Measurements from ENCODE around the gene KRTAP5-3. TPM values are rescaled to one million over a fixed set of nuclear protein-coding genes. Genes with fewer than 3 reads are reported as not detected.

The KRTAP5-3 gene
- total and polyA plus RNA-seq, 2 of the 13 experiments (the other 11 are each of a cell fraction or from before 2014, with no cell fraction given) = not detected

DNA sequence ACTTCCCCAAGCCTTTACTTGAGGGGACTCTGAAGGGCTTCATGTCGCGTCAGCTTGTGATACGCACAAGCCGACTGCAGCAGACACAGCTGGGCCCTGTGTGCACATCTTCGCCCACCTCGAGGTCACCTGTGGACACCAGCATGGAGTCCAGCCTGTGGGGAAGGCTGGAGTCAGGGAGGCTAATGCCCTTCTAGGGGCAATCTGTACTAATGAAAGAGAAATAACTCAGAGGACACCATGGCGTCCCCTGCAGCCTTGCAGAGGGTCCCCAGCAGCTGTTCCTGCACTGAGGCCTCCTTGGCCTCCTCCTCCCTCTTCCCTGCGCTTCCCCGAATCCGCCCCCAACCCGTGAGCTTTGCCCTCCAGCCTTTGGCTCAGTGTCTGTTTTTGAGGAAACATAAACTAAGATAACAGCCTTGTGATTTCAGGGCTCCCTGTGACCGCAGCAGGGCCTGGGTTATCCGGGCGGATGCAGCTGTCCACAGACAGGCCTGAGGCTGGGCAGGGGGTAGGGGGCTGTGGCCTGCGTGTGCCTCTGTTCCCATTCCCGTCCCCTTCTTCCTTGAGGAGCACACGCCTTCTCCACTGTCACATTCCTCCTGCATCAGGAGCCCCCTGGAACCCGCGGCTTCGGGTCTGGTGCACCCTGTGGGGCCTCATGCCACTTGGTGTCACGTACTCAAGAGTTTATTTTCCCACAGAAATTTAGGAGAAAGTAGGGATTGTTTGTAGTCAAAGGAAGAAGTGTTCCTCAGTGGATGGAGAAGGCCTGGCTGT is 46.3 kb upstream of the KRTAP5-3 start (continued):
- TF ChIP-seq ZNF30 (CRISPR knock-in tag; IDR thresholded peaks at IDR 0.05) (no peak), POGZ (CRISPR knock-in tag; IDR thresholded peaks at IDR 0.05) (no peak), ZNF431 (CRISPR knock-in tag; IDR thresholded peaks at IDR 0.05; ENCODE audit: borderline replicate concordance, low read depth) (0 out of 2 replicates have a peak, but pooled peaks have one; percentile 42), TCF12 (IDR thresholded peaks at IDR 0.05) (no peak), TCF12 (CRISPR knock-in tag; IDR thresholded peaks at IDR 0.05) (no peak), ZNF44 (CRISPR knock-in tag; IDR thresholded peaks at IDR 0.05) (0 out of 2 replicates have a peak, but pooled peaks have one; percentile 52), KDM5B (CRISPR knock-in tag; IDR thresholded peaks at IDR 0.05; ENCODE audit: borderline replicate concordance) (peak; percentile 46; the same call in 1 of the 2 replicates), MTA1 (CRISPR knock-in tag; IDR thresholded peaks at IDR 0.05; ENCODE audit: borderline replicate concordance) (peak; percentile 89; the same call in 1 of the 2 replicates), STAG1 (CRISPR knock-in tag; IDR thresholded peaks at IDR 0.05) (0 out of 2 replicates have a peak, but pooled peaks have one; percentile 16), POLR2A (IDR thresholded peaks at IDR 0.05; ENCODE audit: insufficient read depth in 1 of 2, low read depth in 2 of 2, low read length in 2 of 2) (peak in 1 of 2 experiments; percentile 43; a peak in 2 of 4 replicates), ZBTB38 (CRISPR knock-in tag; IDR thresholded peaks at IDR 0.05) (peak; percentile 60; the same call in 1 of the 2 replicates), ZNF251 (CRISPR knock-in tag; IDR thresholded peaks at IDR 0.05) (no peak), IRF2 (CRISPR knock-in tag; IDR thresholded peaks at IDR 0.05) (peak; percentile 46; the same call in 1 of the 2 replicates), NCOA5 (CRISPR knock-in tag; IDR thresholded peaks at IDR 0.05) (no peak)
- TF ChIP-seq, protein P1, sequence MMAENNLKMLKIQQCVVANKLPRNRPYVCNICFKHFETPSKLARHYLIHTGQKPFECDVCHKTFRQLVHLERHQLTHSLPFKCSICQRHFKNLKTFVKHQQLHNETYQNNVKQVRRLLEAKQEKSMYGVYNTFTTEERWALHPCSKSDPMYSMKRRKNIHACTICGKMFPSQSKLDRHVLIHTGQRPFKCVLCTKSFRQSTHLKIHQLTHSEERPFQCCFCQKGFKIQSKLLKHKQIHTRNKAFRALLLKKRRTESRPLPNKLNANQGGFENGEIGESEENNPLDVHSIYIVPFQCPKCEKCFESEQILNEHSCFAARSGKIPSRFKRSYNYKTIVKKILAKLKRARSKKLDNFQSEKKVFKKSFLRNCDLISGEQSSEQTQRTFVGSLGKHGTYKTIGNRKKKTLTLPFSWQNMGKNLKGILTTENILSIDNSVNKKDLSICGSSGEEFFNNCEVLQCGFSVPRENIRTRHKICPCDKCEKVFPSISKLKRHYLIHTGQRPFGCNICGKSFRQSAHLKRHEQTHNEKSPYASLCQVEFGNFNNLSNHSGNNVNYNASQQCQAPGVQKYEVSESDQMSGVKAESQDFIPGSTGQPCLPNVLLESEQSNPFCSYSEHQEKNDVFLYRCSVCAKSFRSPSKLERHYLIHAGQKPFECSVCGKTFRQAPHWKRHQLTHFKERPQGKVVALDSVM (CRISPR knock-in tag; IDR thresholded peaks at IDR 0.05) = peak; percentile 75
- TF ChIP-seq, protein P2, sequence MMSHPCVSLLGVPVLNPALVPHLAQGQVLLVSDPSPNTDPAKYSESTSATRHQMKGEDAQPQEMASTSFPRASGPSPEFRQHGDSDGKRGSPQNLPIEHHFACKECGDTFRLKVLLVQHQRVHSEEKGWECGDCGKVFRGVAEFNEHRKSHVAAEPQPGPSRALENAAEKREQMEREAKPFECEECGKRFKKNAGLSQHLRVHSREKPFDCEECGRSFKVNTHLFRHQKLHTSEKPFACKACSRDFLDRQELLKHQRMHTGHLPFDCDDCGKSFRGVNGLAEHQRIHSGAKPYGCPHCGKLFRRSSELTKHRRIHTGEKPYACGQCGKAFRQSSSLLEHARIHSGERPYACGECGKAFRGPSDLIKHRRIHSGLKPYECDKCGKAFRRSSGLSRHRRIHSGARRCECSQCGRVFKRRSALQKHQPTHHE (CRISPR knock-in tag; IDR thresholded peaks at IDR 0.05; ENCODE audit: borderline replicate concordance) = no peak
- TF ChIP-seq, protein P3, sequence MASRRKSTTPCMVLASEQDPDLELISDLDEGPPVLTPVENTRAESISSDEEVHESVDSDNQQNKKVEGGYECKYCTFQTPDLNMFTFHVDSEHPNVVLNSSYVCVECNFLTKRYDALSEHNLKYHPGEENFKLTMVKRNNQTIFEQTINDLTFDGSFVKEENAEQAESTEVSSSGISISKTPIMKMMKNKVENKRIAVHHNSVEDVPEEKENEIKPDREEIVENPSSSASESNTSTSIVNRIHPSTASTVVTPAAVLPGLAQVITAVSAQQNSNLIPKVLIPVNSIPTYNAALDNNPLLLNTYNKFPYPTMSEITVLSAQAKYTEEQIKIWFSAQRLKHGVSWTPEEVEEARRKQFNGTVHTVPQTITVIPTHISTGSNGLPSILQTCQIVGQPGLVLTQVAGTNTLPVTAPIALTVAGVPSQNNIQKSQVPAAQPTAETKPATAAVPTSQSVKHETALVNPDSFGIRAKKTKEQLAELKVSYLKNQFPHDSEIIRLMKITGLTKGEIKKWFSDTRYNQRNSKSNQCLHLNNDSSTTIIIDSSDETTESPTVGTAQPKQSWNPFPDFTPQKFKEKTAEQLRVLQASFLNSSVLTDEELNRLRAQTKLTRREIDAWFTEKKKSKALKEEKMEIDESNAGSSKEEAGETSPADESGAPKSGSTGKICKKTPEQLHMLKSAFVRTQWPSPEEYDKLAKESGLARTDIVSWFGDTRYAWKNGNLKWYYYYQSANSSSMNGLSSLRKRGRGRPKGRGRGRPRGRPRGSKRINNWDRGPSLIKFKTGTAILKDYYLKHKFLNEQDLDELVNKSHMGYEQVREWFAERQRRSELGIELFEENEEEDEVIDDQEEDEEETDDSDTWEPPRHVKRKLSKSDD (CRISPR knock-in tag; IDR thresholded peaks at IDR 0.05; ENCODE audit: low read depth) = peak; percentile 70; the same call in 1 of the 2 replicates
- TF ChIP-seq, protein P4, sequence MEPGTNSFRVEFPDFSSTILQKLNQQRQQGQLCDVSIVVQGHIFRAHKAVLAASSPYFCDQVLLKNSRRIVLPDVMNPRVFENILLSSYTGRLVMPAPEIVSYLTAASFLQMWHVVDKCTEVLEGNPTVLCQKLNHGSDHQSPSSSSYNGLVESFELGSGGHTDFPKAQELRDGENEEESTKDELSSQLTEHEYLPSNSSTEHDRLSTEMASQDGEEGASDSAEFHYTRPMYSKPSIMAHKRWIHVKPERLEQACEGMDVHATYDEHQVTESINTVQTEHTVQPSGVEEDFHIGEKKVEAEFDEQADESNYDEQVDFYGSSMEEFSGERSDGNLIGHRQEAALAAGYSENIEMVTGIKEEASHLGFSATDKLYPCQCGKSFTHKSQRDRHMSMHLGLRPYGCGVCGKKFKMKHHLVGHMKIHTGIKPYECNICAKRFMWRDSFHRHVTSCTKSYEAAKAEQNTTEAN (CRISPR knock-in tag; conservative IDR thresholded peaks at IDR 0.05) = 0 out of 2 replicates have a peak, but pooled peaks have one; percentile 32
- TF ChIP-seq, protein P5, sequence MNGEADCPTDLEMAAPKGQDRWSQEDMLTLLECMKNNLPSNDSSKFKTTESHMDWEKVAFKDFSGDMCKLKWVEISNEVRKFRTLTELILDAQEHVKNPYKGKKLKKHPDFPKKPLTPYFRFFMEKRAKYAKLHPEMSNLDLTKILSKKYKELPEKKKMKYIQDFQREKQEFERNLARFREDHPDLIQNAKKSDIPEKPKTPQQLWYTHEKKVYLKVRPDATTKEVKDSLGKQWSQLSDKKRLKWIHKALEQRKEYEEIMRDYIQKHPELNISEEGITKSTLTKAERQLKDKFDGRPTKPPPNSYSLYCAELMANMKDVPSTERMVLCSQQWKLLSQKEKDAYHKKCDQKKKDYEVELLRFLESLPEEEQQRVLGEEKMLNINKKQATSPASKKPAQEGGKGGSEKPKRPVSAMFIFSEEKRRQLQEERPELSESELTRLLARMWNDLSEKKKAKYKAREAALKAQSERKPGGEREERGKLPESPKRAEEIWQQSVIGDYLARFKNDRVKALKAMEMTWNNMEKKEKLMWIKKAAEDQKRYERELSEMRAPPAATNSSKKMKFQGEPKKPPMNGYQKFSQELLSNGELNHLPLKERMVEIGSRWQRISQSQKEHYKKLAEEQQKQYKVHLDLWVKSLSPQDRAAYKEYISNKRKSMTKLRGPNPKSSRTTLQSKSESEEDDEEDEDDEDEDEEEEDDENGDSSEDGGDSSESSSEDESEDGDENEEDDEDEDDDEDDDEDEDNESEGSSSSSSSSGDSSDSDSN (CRISPR knock-in tag; IDR thresholded peaks at IDR 0.05) = peak; percentile 77
